ENCODE results near the gene VTI1B.
A peak's percentile ranks its signal among the peaks of the same experiment; 100 is the strongest.

Gene VTI1B

DNA sequence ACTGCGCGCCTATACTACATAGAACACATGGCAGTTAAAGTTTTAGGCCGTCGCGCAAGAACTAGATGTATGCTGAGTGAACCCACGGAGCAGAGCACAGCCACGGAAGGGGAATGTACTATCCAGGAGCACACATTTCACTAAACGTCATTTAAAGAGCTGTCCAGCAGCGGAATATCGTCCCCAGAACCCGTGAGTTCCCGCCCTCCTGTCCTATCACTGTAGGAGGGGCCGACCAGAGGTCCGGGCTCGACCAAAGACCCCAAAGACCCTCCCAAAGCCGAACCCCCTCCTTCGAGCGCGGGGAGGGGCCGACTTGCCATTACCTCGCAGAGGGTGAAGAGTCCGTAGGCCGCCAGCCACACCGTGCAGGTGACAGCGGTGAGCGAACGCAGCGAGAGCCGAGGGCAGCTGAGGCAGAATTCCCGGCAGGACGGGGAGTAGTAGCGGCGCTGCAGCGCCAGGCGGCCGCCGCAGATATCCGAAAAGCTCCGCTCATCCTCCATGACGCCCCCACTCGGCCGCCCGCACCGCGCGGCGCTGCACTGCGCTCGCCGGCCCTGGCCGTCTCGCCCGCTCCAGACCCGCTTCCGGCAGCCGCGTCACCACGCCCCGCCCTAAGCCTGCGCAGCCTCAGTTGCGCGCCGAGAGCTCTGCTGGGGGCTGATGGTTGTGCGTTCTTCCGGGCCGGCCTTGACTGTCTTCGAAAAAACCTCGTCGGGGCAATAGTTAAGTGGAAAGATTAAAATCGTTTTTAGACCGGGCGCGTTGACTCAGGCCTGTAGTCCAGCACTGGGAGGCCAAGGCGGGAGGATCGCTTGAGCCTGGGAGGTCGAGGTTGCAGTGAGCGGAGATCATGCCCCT is 74.5 kb downstream of the VTI1B start, which contains the start of gene PIGH:
PIGH (minus strand) TSS at position 571 of the 864 bp plus-strand sequence; CDS start at position 506, 65 bp downstream.
- peak; percentile 90 for DNase-seq (ENCODE audit: insufficient read length, low spot score)
- peak; percentile 100 for FAIRE-seq
- TF ChIP-seq PAX5 (IDR thresholded peaks at IDR 0.05; ENCODE audit: insufficient read depth, low read length, severe bottlenecking) = peak; percentile 42
- TF ChIP-seq POLR2AphosphoS5 (IDR thresholded peaks at IDR 0.05; ENCODE audit: low read depth, low read length) = peak; percentile 33; the same call in 1 of the 2 replicates
- peak; percentile 75 for TF ChIP-seq POLR2A (IDR thresholded peaks at IDR 0.05; ENCODE audit: low read depth, low read length)
- no peak for TF ChIP-seq SPI1 (IDR thresholded peaks at IDR 0.05; ENCODE audit: low read depth, low read length)
- TF ChIP-seq TAF1 (IDR thresholded peaks at IDR 0.05; ENCODE audit: low read depth, low read length) = 0 out of 2 replicates have a peak, but pooled peaks have one; percentile 30
- no peak for TF ChIP-seq POU2F2 (IDR thresholded peaks at IDR 0.05; ENCODE audit: low read depth, low read length)

All from GM12891 (cell line).